ENCODE data around the gene UGT1A3. TPM values are rescaled to one million over a fixed set of nuclear protein-coding genes. Genes with fewer than 3 reads are reported as not detected.
A peak's percentile ranks its signal among the peaks of the same experiment; 100 is the strongest.

Gene UGT1A3
- total RNA-seq, 2 experiments from 2014 or later: not detected

DNA sequence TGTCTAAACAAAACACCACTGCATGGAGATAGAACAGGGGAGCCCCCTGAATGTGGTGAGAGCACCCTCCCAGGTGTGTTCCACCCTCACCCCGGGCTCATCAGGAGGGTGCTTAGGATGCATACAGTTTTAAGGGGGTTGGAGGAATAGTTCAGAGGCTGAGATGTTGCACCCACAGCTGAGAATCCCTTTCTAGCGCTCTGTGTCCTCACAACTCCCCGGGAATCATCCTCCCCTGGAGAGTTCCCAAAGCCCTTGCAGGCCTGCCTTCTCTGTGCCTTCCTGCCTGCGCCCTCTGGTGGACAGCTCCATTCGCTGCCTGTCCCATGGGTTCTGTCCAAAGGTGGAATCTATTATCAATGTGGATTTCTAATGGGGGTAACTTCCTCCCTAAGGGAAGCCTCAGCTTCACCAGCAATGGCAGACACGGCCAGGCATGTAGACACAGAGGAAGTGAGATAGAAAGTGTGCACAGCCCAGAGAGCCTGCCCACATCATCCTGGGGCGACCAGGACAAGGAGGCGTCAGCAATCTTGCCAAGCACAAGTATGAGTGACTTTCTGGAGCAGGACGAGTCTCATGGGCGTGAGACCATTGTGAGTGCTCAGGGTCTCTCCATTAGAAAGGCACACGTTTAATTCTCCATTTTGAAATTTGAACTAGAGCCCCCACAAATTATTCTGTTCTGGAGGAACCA is 17.4 kb upstream of the UGT1A3 start:
- no peak overlapping the region for H3K4me3 Mint-ChIP-seq
- Histone ChIP-seq H3K4me3 (ENCODE audit: low read length) (no peak overlapping the region), H3K27ac (ENCODE audit: low read depth in 1 of 2, low read length in 2 of 2) (no peak overlapping the region), H3K9me3 (ENCODE audit: control insufficient read depth in 1 of 2, insufficient read depth in 1 of 2, low read length in 2 of 2) (no peaks in the 10 kb centered on the region), H3K4me1 (ENCODE audit: insufficient read depth, low read length) (no peaks in the 10 kb centered on the region), H3K27me3 (ENCODE audit: control insufficient read depth in 1 of 2, insufficient read depth in 2 of 2, low read length in 2 of 2) (peaks cover 4 to 6% of the 10 kb centered on the region in 2 experiments), H3K36me3 (ENCODE audit: insufficient read depth, low read length) (no peaks in the 10 kb centered on the region)
- intact Hi-C loops (cut with DNase I, micrococcal nuclease): loop anchor here (5.0 to 10.0 kb wide), 4 partner anchors 309 to 949 kb away; no protein-coding TSS in a partner anchor
- peaks cover 29% of the 10 kb centered on the region for H3K27me3 Mint-ChIP-seq
- POLR2A ChIA-PET: no interaction called here
- ATAC-seq (ENCODE audit: poor library complexity): peak; percentile 62
- H3K9me3 Mint-ChIP-seq: no peaks in the 10 kb centered on the region
- CTCF ChIA-PET: no interaction called here
- no peaks in the 10 kb centered on the region for H3K4me1 Mint-ChIP-seq (ENCODE audit: low read depth)
- no peaks in the 10 kb centered on the region for H3K36me3 Mint-ChIP-seq (ENCODE audit: low read depth)
- TF ChIP-seq, protein P1, sequence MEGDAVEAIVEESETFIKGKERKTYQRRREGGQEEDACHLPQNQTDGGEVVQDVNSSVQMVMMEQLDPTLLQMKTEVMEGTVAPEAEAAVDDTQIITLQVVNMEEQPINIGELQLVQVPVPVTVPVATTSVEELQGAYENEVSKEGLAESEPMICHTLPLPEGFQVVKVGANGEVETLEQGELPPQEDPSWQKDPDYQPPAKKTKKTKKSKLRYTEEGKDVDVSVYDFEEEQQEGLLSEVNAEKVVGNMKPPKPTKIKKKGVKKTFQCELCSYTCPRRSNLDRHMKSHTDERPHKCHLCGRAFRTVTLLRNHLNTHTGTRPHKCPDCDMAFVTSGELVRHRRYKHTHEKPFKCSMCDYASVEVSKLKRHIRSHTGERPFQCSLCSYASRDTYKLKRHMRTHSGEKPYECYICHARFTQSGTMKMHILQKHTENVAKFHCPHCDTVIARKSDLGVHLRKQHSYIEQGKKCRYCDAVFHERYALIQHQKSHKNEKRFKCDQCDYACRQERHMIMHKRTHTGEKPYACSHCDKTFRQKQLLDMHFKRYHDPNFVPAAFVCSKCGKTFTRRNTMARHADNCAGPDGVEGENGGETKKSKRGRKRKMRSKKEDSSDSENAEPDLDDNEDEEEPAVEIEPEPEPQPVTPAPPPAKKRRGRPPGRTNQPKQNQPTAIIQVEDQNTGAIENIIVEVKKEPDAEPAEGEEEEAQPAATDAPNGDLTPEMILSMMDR (IDR thresholded peaks at IDR 0.05): peak; percentile 78
- no peak overlapping the region for H3K27ac Mint-ChIP-seq
- DNase-seq: peak; percentile 44 to 73 (median 58)

- no peak within 1 kb of the TSS for H3K27ac Mint-ChIP-seq
- POLR2A ChIA-PET: no interaction called here
- intact Hi-C loops (cut with DNase I, micrococcal nuclease): loop anchor here (5.0 to 10.0 kb wide), 4 partner anchors 310 to 950 kb away; no protein-coding TSS in a partner anchor
These were observed 16.1 kb upstream of the UGT1A3 start, which contains the start of gene UGT1A5 for GRCh38 chr2:233712611-233713261. UGT1A5 (plus strand) TSS chr2:233712907; CDS start chr2:233712992, 85 bp downstream.

GRCh38 chr2:233713262-233713615 is 15.6 kb upstream of the UGT1A3 start:
- peaks cover 31% of the 10 kb centered on the region for H3K27me3 Mint-ChIP-seq
- intact Hi-C loops (cut with DNase I, micrococcal nuclease): loop anchor here (5.0 to 10.0 kb wide), 4 partner anchors 311 to 951 kb away; no protein-coding TSS in a partner anchor
- no peaks in the 10 kb centered on the region for H3K9me3 Mint-ChIP-seq
- no peak overlapping the region for H3K4me3 Mint-ChIP-seq
- H3K9me3 ChIP-seq (ENCODE audit: control insufficient read depth in 1 of 2, insufficient read depth in 1 of 2, low read length in 2 of 2): no peaks in the 10 kb centered on the region
- ChIA-PET POLR2A (no interaction called here), CTCF (no interaction called here)
- ATAC-seq (ENCODE audit: poor library complexity): no peak
- H3K36me3 Mint-ChIP-seq (ENCODE audit: low read depth): no peaks in the 10 kb centered on the region
- no peaks in the 10 kb centered on the region for H3K36me3 ChIP-seq (ENCODE audit: insufficient read depth, low read length)
- H3K4me1 Mint-ChIP-seq (ENCODE audit: low read depth): no peaks in the 10 kb centered on the region
- peaks cover 0 to 13% of the 10 kb centered on the region in 2 experiments for H3K27me3 ChIP-seq (ENCODE audit: control insufficient read depth in 1 of 2, insufficient read depth in 2 of 2, low read length in 2 of 2)
- DNase-seq: no peak
- H3K4me1 ChIP-seq (ENCODE audit: insufficient read depth, low read length): no peaks in the 10 kb centered on the region
- H3K4me3 ChIP-seq (ENCODE audit: low read length): no peak overlapping the region
- H3K27ac Mint-ChIP-seq: no peak overlapping the region
- TF ChIP-seq, protein P1 (IDR thresholded peaks at IDR 0.05): no peak
- no peak overlapping the region for H3K27ac ChIP-seq (ENCODE audit: low read depth in 1 of 2, low read length in 2 of 2)

More at GRCh38 chr2:233712611-233713261, 16.1 kb upstream of the UGT1A3 start, which contains the start of gene UGT1A5:
- no peak within 1 kb of the TSS for H3K27ac ChIP-seq (ENCODE audit: low read depth in 1 of 2, low read length in 2 of 2)
- H3K4me1 ChIP-seq (ENCODE audit: insufficient read depth, low read length): no peaks in the 10 kb centered on the region
- no peak within 1 kb of the TSS for H3K4me3 ChIP-seq (ENCODE audit: low read length)
- H3K36me3 ChIP-seq (ENCODE audit: insufficient read depth, low read length): no peaks in the 10 kb centered on the region
- ATAC-seq (ENCODE audit: poor library complexity) (no peak), DNase-seq (no peak)
- H3K4me1 Mint-ChIP-seq (ENCODE audit: low read depth): no peaks in the 10 kb centered on the region
- H3K36me3 Mint-ChIP-seq (ENCODE audit: low read depth): no peaks in the 10 kb centered on the region
- peaks cover 4 to 11% of the 10 kb centered on the region in 2 experiments for H3K27me3 ChIP-seq (ENCODE audit: control insufficient read depth in 1 of 2, insufficient read depth in 2 of 2, low read length in 2 of 2)
- TF ChIP-seq, protein P1 (IDR thresholded peaks at IDR 0.05): no peak
- CTCF ChIA-PET: no interaction called here
- H3K27me3 Mint-ChIP-seq: peaks cover 26% of the 10 kb centered on the region
- no peaks in the 10 kb centered on the region for H3K9me3 Mint-ChIP-seq
- H3K9me3 ChIP-seq (ENCODE audit: control insufficient read depth in 1 of 2, insufficient read depth in 1 of 2, low read length in 2 of 2): no peaks in the 10 kb centered on the region
- H3K4me3 Mint-ChIP-seq: no peak within 1 kb of the TSS
